GM18861 (cell line): ENCODE measurements around the gene SF3B5.
"Not testable (repeated sequence)": the region's sequence is repeated elsewhere in the genome, so short reads cannot be mapped to it uniquely, and the experiment has no call there.

ENCODE experiments used
- ATAC-seq: cut with Tn5 transposase; IDR thresholded peaks from one replicate; pipeline ENCODE4 v1.9.1; 2021; ENCODE audit not compliant: unreplicated experiment

Gene SF3B5

DNA sequence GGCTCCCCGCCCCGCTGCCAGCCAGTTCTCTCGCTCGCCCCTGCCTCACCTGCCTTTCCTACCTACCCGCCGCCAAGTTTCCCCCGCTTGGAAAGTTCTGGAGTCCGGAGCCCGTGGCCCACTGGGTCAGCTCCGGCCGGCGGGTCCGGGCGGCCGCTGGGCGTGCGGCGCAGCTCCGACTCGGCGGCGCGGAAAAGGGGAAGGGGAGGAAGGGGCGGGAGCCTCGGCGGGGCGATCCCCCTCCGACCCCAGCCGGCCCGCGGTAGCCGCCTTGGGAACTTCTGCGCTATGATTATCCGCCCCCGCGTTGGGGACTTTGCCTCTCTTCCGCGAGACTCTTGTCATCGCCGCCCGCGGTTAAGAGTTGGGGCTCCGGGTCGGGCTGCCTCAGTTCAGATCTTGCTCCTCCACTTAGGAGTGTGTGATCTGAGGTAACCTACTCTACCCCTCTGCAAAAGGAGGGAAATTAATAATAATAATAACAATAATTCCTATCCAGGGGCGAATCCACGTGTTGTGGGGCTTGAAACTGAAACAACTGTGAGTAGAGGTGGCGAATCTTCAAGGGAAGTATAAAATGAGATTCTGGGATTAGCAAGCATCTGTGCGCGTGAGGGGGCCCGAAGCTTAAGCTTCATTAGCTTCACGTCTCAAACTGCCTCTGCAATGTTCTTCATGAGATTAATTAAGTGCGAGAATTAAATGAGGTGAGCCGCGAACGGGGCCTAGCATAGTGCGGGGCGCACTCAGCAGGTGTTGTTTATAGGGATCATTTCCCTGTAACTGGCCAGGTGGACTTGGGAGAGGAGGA, 30.8 kb downstream of the SF3B5 start:
- ATAC-seq = no peak

DNA sequence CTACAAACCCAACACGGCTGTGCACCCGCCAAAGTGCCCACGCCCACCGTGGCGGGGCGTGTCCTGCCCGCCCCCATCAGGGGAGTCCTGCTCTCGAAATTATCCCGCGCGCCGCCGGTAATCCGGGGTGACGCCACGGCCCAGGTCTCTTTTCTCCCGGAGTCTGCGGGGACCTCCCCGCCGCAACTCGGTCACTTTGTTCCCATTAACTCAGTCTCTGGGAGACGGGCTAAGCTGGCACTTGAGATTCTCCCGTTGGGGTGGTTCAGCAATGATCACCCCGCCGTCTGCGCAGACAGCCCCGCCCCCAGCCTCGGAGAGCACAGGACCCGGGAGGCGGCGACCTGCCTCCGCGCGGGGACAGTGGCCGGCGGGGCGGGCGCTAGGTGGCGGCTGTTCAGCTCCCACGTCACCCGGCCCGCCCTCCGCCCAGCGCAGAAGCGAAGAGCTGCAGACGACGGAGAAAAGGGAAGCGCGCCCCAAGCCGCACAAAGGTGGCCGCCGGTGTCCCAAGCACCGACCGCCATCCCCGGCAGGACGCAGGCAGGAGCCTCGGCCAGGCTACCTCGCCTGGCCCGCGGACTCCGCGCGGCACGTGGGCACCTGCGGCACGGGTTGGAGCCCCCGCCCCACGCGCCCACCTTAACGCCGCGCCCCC, 31.5 kb downstream of the SF3B5 start:
- ATAC-seq = peak; percentile 63

DNA sequence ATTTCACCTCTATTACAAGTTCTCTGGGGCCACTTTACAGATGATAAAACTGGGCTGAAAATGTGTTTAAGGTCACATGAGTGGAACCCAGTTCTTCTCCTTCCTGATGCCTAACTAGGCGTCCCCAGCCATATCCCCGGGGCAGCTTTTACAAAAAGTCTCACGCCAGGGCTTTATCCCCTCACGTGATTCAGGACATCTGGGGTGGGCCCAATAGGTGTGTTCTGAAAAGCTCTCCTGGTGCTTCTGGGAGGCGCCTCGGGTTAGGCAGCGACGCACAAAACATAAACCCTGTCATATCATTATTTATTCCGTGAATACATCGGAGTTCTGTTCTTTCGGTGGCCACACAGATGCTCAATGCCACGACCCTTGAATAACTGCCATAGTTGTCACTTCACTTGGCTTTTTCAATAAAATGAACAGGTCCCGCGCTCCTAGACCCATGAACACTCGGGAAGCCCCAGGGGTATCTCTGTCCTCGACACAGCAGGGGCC, 32.1 kb downstream of the SF3B5 start:
- ATAC-seq = no peak

DNA sequence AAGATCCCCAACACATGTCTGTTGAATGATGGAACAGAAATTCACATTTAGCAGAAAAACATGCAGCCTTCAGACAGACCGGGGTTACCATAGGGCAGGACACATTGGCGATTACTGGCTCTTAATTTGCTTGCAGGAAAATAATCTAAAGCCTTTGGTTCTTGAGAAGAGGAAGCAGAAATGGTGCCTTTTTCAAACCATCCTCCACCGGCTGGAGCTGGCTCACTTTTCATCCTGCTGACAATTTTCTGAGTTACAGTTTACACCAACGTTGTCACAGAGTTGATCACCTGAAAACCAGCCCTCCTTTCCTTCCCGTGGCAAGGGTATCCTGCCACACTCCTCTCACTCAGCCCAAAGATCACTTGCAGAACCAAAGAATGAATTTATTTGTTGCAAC, 32.6 kb downstream of the SF3B5 start:
- ATAC-seq = no peak

DNA sequence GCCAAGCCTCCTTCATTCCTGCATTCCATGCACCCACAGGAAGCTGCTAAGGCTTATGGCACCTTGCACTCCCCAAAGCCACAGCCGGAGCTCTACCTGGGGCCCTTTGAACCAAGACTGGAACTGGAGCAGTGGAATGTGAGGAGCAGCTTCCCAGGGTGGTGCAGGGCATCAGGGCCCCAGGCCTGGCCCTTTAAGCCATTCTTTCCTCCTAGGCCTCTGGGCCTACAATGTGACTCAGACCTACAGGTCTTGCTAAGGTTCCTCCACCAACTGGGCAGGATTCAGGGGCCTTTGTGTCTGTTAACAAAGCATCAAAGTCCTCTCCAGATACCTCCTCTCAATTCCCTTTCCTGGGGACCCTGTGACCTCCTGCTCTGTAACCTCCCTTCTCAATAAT, 36.2 kb downstream of the SF3B5 start:
- ATAC-seq = no peak

DNA sequence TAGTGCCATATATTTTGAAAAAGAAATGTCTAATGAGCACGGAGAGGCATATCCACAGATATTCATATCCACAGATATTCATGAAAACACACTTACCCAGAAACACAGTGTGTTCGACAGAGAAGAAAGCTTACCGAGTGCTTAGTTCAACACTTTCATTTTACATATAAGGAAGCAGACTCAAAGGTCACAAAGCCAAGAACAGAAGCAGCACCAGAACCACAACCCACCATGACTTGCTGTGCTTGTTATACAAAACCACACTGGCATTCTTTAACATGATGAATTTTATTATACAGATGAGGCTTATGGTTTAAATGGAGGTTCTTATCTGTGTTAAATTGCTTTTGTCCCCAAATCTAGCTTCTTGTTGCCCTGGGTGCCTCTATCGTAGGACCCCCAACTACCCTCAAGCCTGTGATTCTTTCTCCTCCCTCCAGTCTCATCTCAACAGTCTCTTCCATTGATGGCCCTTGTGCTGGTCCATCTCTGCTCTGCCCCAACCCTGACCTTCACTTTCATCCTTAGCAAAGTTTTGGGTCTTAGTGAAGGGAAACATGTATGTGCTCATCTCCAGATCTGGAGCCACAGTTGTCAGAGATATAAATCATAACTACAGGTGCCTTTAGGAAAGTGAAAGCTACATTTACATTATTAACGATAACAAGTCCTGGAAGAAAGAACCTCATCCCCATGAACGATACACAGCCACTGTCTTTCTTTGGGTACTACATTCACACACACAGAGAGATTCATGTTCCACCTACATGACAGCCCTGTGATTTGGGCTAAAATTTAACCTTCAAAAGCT, 40.0 kb downstream of the SF3B5 start:
- peak; percentile 76 for ATAC-seq

DNA sequence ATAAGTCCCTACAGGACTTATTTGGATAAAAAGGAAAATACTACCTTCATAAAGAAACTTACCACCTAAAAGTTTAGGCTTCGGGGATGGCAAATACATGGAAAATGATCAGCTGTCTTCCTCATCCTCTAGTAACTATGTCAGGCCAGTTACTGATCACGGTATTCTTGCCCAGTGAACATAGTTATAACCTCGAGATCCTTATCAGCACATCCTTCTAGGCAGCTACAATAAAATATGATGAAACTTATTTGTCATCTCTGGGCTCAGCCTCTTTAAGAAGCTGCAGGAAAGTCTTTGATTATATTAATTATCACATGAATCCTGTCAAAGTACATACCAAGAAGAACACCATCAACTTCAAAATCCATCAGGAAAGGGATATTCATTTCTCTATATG, 41.8 kb downstream of the SF3B5 start:
- ATAC-seq = no peak

DNA sequence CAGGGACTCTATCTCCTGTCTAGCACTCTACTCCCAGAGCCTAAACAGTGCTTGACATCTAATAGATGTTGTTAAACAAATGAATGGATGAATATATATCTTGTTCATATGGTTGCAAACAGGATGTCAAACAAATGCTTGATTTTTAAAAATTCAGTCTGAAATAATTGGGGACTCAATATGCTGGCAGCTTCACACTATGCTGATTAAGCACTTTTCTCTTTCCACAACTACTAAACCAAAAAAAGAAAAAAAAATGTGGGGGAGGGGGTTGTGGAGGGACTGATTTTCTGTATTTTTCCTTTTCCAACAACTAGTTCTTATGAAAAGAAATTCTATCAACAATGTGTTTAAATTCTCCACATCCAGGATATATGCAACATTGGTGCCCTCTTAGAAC, 42.9 kb downstream of the SF3B5 start:
- no peak for ATAC-seq

DNA sequence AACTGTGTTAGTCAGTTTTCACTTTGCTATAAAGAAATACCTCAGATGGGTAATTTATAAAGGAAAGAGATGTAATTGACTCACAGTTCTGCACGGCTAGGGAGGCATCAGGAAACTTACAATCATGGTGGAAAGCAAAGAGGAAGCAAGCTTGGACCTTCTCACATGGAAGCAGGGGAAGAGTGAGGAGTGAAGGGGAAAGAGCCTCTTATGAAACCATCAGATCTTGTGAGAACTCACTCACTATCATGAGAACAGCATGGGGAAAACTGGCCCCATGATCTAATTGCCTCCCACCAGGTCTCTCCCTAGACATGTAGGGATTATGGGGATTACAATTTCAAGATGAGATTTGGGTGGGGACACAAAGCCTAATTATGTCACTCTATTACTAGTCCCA, 46.0 kb downstream of the SF3B5 start:
- no peak for ATAC-seq

DNA sequence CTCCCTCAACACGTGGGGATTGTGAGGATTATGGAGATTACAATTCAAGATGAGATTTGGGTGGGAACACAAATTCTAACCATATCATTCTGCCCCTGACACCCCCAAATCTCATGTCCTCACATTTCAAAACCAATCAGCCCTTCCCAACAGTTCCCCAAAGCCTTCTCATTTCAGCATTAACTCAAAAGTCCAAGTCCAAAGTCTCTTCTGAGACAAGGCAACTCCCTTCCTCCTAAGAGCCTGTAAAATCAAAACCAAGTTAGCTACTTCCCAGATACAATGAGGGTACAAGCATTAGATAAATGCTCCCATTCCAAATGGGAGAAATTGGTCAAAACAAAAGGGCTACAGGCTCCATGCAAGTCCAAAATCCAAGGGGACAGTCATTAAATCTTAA, 47.7 kb downstream of the SF3B5 start:
- no peak for ATAC-seq

DNA sequence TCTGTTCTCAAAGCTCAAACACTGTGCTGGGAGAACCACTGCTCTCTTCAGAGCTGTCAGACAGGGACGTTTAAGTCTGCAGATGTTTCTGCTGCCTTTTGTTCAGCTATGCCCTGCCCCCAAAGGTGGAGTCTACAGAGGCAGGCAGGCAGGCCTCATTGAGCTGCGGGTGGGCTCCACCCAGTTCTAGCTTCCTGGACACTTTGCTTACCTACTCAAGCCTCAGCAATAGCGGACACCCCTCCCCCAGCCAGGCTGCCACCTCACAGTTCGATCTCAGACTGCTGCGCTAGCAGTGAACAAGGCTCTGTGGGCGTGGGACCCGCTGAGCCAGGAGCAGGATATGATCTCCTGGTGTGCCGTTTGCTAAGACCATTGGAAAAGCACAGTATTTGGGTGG, 48.7 kb downstream of the SF3B5 start:
- ATAC-seq = not testable (repeated sequence)

DNA sequence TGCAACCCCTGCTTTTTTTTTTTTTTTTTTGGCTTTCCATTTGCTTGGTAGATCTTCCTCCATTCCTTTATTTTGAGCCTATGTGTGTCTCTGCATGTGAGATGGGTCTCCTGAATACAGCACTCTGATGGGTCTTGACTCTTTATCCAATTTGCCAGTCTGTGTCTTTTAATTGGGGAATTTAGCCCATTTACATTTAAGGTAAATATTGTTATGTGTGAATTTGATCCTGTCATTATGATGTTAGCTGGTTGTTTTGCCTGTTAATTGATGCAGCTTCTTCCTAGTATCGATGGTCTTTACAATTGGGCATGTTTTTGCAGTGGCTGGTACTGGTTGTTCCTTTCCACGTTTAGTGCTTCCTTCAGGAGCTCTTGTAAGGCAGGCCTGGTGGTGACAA, 50.4 kb downstream of the SF3B5 start:
- ATAC-seq = not testable (repeated sequence)
